Measurements from ENCODE around the gene GSG1L.

DNA sequence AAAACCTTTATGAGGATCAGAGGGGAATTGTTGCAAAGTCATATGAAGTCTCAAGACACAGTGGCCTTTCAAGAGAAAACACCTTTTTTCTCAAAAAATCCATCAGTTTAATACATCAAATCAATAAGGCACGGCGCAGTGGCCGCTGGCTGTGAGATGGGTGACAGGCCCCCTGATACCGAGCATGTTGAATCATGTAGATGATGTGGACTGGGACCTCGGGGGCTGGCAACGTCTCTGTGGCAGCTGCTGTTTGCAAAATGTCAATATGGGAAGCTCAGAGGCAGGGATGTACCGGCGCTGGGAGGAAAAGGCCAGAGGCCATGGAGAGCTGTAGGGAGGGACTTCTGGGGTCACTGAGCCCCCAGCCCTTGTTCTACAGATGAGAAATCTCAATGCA is 169.1 kb downstream of the GSG1L start:
- TF ChIP-seq, protein P1, sequence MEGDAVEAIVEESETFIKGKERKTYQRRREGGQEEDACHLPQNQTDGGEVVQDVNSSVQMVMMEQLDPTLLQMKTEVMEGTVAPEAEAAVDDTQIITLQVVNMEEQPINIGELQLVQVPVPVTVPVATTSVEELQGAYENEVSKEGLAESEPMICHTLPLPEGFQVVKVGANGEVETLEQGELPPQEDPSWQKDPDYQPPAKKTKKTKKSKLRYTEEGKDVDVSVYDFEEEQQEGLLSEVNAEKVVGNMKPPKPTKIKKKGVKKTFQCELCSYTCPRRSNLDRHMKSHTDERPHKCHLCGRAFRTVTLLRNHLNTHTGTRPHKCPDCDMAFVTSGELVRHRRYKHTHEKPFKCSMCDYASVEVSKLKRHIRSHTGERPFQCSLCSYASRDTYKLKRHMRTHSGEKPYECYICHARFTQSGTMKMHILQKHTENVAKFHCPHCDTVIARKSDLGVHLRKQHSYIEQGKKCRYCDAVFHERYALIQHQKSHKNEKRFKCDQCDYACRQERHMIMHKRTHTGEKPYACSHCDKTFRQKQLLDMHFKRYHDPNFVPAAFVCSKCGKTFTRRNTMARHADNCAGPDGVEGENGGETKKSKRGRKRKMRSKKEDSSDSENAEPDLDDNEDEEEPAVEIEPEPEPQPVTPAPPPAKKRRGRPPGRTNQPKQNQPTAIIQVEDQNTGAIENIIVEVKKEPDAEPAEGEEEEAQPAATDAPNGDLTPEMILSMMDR (IDR thresholded peaks at IDR 0.05; ENCODE audit: poor library complexity), result no peak
- no peak for TF ChIP-seq EZH2 (IDR thresholded peaks at IDR 0.05; ENCODE audit: borderline replicate concordance)
- TF ChIP-seq EZH2phosphoT487 (IDR thresholded peaks at IDR 0.05; ENCODE audit: low read depth, severe bottlenecking, unreplicated experiment), result no peak
